ENCODE measurements around the gene JOSD2. TPM values are rescaled to one million over a fixed set of nuclear protein-coding genes. Genes with fewer than 3 reads are reported as not detected.

The JOSD2 gene, protein sequence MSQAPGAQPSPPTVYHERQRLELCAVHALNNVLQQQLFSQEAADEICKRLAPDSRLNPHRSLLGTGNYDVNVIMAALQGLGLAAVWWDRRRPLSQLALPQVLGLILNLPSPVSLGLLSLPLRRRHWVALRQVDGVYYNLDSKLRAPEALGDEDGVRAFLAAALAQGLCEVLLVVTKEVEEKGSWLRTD
- 25.5 and 52.0 TPM in 2 replicates for total RNA-seq (ENCODE audit: low replicate concordance)

DNA sequence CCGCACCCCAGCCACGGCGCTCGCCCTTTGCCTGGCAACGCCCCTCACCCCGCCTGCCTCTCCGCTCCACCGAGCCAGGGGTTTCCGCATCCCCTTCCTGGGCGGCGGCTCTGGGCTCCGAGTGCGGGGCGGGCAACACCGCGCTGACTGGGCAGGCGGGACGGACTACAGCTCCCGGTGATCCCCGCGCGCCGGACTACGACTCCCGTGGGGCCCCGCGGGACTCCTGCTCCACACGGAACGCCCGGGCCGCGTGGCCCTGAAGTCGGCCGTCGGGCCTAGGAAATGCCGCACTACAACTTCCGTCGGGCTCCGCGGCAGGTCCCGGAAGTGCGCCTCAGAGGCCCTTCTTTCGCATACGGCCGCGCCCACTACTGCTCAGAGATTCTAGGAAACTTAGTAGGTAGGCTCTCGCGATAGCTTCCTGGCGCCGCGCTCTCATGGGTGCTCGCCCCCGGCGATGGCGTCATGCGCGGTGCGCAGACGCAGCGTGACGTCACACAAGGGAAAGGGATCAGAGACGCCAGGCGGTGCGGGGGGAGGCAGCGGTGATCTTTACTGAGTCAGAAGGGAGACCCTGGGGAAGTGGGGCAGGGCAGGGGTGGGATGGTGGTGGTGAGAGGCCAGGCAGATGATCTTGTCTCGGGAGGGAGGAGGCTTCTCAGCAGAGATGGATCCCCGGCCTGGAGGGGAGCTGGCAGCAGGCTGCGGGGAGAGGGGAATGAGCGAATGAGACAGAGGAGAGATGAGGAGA lies at the start of gene JOSD2:
TSS of gene JOSD2 (minus strand) at position 123 of the 754 bp plus-strand sequence. CDS start 760 bp downstream, outside the sequence.

DNA sequence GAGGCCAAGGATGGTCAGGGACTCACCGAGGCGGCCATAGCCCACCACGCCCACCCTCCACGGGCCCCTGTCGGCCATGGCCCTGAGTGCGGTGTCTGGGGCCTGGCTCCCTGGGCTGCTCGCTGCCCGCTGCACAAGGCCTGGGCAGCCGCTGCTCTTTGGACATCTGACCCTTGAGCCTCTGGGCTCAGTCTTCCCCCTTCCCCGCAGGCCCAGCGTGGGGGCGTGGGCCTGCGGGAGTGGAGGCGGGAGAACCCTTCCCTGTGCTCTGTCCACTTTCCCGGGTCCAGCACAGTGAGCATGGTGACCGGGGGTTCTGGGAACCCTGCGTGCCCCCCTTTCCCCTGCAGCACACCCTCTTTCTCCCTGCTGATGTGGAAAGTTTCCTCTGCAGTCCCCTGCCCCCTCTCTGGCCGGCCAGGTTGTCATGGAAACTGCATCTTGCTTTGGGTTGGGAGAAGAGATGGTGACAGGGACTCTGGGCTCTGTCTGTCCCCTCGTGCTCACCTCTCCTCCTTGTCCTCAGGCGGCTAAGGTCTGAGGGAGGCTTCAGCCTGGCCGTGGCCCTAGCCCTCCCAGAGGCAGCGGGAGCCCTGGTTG lies 2.9 kb upstream of the JOSD2 start, which contains the start of gene ASPDH:
TSS of gene ASPDH (minus strand) at position 168 of the 600 bp plus-strand sequence. CDS start at position 78, 90 bp downstream.

DNA sequence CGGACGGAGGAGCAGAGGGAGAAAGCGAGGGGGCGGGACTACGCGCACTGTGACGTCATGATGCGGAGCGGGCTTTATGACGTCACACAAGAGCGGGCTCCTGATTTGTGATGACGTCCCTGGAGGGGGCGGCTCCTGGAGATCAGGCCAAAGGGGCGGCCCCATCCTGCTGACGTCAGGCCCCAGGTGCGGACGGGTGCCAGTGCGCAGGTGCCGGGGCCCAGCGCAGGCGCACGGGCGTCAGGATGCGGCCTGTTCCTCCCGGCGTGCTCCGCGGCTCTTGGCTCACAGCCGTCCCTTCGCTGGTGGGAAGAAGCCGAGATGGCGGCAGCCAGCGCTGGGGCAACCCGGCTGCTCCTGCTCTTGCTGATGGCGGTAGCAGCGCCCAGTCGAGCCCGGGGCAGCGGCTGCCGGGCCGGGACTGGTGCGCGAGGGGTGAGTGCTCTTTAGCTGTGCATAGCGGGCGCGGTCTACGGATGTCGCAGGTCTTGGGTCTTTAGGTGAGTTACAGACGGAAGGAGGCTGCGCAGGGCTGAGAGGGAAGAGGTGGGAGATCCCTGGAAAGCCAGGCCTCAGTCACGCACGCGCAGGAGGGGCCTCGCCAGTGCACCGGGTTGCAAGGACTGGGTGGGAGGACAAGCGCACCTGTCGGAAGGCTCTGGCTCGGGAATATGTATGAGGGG lies 34.6 kb downstream of the JOSD2 start, which contains the start of the genes EMC10 and GARIN5A:
TSS of gene EMC10 (plus strand) at position 284 of the 683 bp plus-strand sequence. CDS start at position 322, 38 bp downstream.
TSS of gene GARIN5A (minus strand) at position 625 of the 683 bp plus-strand sequence. CDS start at position 165, 460 bp downstream.

Other genes with a start within 250 kb of the JOSD2 start
- not detected in 2 replicates for gene KCNC3, start 181.8 kb downstream of the JOSD2 start, total RNA-seq (ENCODE audit: low replicate concordance)
- 0.08 TPM in 1 of 2 replicates, not detected in the other for gene NAPSA, start 145.6 kb downstream of the JOSD2 start, total RNA-seq (ENCODE audit: low replicate concordance)
- 62.1 and 74.8 TPM in 2 replicates for gene NR1H2, start 134.7 kb downstream of the JOSD2 start, total RNA-seq (ENCODE audit: low replicate concordance)
- 19.1 and 34.3 TPM in 2 replicates for gene POLD1, start 126.8 kb downstream of the JOSD2 start, total RNA-seq (ENCODE audit: low replicate concordance)
- gene SPIB, start 92.3 kb downstream of the JOSD2 start, total RNA-seq (ENCODE audit: low replicate concordance): not detected in 2 replicates
- not detected in 2 replicates for gene MYBPC2, start 78.3 kb downstream of the JOSD2 start, total RNA-seq (ENCODE audit: low replicate concordance)
- gene EMC10, start 34.7 kb downstream of the JOSD2 start, total RNA-seq (ENCODE audit: low replicate concordance): 19.3 and 52.2 TPM in 2 replicates
- gene GARIN5A, start 34.3 kb downstream of the JOSD2 start, total RNA-seq (ENCODE audit: low replicate concordance): 0.53 TPM in 1 of 2 replicates, not detected in the other
- gene ASPDH, start 2.7 kb upstream of the JOSD2 start, total RNA-seq (ENCODE audit: low replicate concordance): not detected in 2 replicates
- 0.30 and 0.35 TPM in 2 replicates for gene LRRC4B, start 57.2 kb upstream of the JOSD2 start, total RNA-seq (ENCODE audit: low replicate concordance)
- gene SYT3, start 128.7 kb upstream of the JOSD2 start, total RNA-seq (ENCODE audit: low replicate concordance): 0.35 TPM in 1 of 2 replicates, not detected in the other
- gene C19orf81, start 138.3 kb upstream of the JOSD2 start, total RNA-seq (ENCODE audit: low replicate concordance): not detected in 2 replicates
- 0.68 and 1.3 TPM in 2 replicates for gene SHANK1, start 208.6 kb upstream of the JOSD2 start, total RNA-seq (ENCODE audit: low replicate concordance)
- 17.4 and 28.9 TPM in 2 replicates for gene CLEC11A, start 212.2 kb upstream of the JOSD2 start, total RNA-seq (ENCODE audit: low replicate concordance)

All from smooth muscle cell of the coronary artery (primary cell).